Glutamatergic neuron (in vitro differentiated cells): ENCODE results near the gene ADD2. TPM values are rescaled to one million over a fixed set of nuclear protein-coding genes. Genes with fewer than 3 reads are reported as not detected.

Experiments used
- DNase-seq: peaks from one replicate; pipeline ENCODE4 v3.0.0; 2022
- H3K27ac Mint-ChIP-seq: one replicate; pipeline ENCODE4 v1.8.0; 2020; ENCODE audit warnings: mild to moderate bottlenecking, mixed read lengths, inconsistent platforms; ENCODE audit not compliant: unreplicated experiment
- H3K27me3 Mint-ChIP-seq: one replicate; pipeline ENCODE4 v1.8.0; 2020; ENCODE audit warnings: mild to moderate bottlenecking, moderate library complexity, mixed read lengths, inconsistent platforms; ENCODE audit not compliant: unreplicated experiment
- H3K36me3 Mint-ChIP-seq: one replicate; pipeline ENCODE4 v1.8.0; 2020; ENCODE audit warnings: mild to moderate bottlenecking, mixed read lengths, inconsistent platforms; ENCODE audit not compliant: unreplicated experiment
- H3K4me1 Mint-ChIP-seq: one replicate; pipeline ENCODE4 v1.8.0; 2020; ENCODE audit warnings: mild to moderate bottlenecking, low read depth, mixed read lengths, inconsistent platforms; ENCODE audit not compliant: unreplicated experiment
- H3K4me3 Mint-ChIP-seq: one replicate; pipeline ENCODE4 v1.8.0; 2020; ENCODE audit warnings: mild to moderate bottlenecking, mixed read lengths, inconsistent platforms; ENCODE audit not compliant: unreplicated experiment
- H3K9me3 Mint-ChIP-seq: one replicate; pipeline ENCODE4 v1.8.0; 2020; ENCODE audit warnings: mild to moderate bottlenecking, moderate library complexity, mixed read lengths, inconsistent platforms; ENCODE audit not compliant: unreplicated experiment
- total RNA-seq: library from RNA; stranded (reverse); fragmentation: NEBNext Ultra II Directional; extraction: Animal tissue kit (Norgen Biotek cat#: 25700); gene quantifications from one replicate; pipeline ENCODE4 v1.2.1, GENCODE V29; 2021; ENCODE audit not compliant: unreplicated experiment
- TF ChIP-seq, protein P1 (sequence below): fragments of 200-600 bp; sonication (generic); IDR thresholded peaks from one replicate; pipeline ENCODE4 v1.5.0; 2021; ENCODE audit not compliant: partially characterized antibody, unreplicated experiment

ADD2 gene
- total RNA-seq, 1 donor from 2014 or later, result 373 TPM

DNA sequence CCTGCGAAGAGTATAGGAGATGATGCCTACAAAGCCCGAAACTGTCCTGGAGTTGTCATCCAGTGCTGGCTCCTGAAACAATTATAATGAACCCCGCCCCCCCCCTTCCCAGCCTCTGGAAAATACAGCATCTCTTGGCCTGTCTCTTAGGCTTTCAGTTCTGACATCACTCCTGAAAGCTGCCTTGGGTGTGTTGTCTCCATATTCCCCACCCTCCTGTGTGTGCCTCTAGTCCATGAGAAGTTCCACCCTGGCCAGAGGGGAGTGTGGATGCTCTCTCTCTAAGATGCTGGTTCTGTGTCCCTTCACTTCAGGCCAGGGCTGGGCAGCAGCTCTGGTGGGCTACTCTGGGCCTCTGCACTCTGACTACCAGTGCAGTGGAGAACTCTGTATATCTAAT lies 155.4 kb downstream of the ADD2 start:
- Mint-ChIP-seq H3K27ac (no peak overlapping the region), H3K4me3 (no peak overlapping the region), H3K4me1 (no peaks in the 10 kb centered on the region), H3K36me3 (no peaks in the 10 kb centered on the region), H3K9me3 (no peaks in the 10 kb centered on the region), H3K27me3 (peaks cover 2% of the 10 kb centered on the region)
- TF ChIP-seq, protein P1, sequence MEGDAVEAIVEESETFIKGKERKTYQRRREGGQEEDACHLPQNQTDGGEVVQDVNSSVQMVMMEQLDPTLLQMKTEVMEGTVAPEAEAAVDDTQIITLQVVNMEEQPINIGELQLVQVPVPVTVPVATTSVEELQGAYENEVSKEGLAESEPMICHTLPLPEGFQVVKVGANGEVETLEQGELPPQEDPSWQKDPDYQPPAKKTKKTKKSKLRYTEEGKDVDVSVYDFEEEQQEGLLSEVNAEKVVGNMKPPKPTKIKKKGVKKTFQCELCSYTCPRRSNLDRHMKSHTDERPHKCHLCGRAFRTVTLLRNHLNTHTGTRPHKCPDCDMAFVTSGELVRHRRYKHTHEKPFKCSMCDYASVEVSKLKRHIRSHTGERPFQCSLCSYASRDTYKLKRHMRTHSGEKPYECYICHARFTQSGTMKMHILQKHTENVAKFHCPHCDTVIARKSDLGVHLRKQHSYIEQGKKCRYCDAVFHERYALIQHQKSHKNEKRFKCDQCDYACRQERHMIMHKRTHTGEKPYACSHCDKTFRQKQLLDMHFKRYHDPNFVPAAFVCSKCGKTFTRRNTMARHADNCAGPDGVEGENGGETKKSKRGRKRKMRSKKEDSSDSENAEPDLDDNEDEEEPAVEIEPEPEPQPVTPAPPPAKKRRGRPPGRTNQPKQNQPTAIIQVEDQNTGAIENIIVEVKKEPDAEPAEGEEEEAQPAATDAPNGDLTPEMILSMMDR, result no peak
- DNase-seq, result no peak

DNA sequence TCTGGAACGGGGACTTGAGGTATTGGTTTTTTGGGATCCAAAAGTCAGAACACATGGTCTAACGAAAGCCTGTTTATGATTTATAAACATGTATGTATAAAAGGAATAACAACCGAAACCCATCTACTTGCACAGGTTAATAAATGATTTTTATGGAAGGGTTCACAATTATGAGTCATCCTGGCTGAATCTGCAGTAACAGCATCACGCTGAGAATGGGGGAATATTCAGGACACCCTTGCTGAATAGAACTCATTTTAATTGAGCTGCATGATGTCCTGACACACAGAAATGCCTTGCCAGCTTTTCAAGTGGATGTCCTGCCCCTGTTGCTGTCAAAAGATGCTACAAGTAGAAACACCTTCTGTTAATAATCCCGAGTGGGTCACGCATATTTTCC lies 159.6 kb downstream of the ADD2 start:
- Mint-ChIP-seq H3K9me3 (peaks cover 2% of the 10 kb centered on the region), H3K36me3 (no peaks in the 10 kb centered on the region), H3K27me3 (peaks cover 3% of the 10 kb centered on the region), H3K4me1 (peaks cover 5% of the 10 kb centered on the region), H3K4me3 (no peak overlapping the region), H3K27ac (no peak overlapping the region)
- TF ChIP-seq, protein P1, result no peak
- DNase-seq, result no peak

DNA sequence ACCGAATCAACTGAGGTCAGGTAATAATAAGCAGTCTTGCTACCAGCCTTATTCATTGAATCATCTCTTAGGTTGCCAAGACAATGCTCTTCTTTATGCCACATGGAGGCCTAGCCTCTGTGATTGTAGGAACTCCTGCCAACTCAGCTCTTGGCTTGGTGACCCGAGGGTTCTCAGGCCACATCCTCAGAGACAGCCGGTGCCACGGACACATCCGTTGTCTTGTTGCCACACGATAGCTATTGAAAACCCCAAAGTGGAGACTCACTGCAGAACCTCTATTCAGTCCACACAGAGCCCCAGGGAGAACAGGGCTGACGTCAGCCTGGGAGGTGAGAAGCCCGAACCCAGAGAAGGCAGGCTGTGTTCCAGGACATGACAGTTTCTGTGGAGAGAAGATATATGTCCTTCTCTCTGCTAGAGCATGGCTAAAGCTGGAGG lies 160.9 kb downstream of the ADD2 start:
- no peaks in the 10 kb centered on the region for H3K36me3 Mint-ChIP-seq
- DNase-seq, result no peak
- peaks cover 2% of the 10 kb centered on the region for H3K9me3 Mint-ChIP-seq
- H3K4me1 Mint-ChIP-seq, result peaks cover 5% of the 10 kb centered on the region
- H3K4me3 Mint-ChIP-seq, result no peak overlapping the region
- TF ChIP-seq, protein P1, result no peak
- H3K27me3 Mint-ChIP-seq, result peaks cover 2% of the 10 kb centered on the region
- H3K27ac Mint-ChIP-seq, result no peak overlapping the region

Other genes with a start within 250 kb of the ADD2 start
- 4.7 TPM for gene TGFA, start 214.4 kb downstream of the ADD2 start, total RNA-seq
- gene FIGLA, start 22.4 kb upstream of the ADD2 start, total RNA-seq, result not detected
- gene CLEC4F, start 52.4 kb upstream of the ADD2 start, total RNA-seq, result 0.66 TPM
- gene CD207, start 67.6 kb upstream of the ADD2 start, total RNA-seq, result 0.51 TPM
- 3.6 TPM for gene VAX2, start 132.4 kb upstream of the ADD2 start, total RNA-seq
- not detected for gene ATP6V1B1, start 167.7 kb upstream of the ADD2 start, total RNA-seq
- gene ANKRD53, start 210.4 kb upstream of the ADD2 start, total RNA-seq, result 11.7 TPM
- gene TEX261, start 226.7 kb upstream of the ADD2 start, total RNA-seq, result 43.0 TPM